GM21528 (cell line): ENCODE measurements around the gene KCNC4.

ENCODE experiments used
- ATAC-seq: cut with Tn5 transposase; IDR thresholded peaks from one replicate; pipeline ENCODE4 v1.9.1; 2021; ENCODE audit warnings: mild to moderate bottlenecking, moderate library complexity; ENCODE audit not compliant: unreplicated experiment, low FRiP score

Gene KCNC4

DNA sequence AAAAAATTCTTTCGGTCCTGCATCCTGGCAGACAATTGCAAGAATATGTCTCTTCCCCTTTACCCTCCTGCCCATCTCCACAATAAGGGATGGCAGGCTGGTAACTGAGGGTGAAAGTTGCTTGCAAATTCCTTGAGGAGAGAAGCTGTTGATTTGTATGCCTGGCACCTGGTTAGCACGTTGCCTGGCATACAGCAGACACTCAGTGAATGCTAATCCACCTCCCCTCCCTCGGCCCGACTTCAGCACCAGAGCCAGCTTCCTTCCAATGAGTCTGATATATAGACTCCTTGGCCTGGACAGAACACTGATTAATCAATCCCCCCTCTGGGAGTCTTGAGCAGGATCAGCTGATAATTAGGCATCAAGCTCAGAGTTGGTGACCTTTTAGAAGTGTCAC, 39.1 kb downstream of the KCNC4 start:
- ATAC-seq, result no peak

GRCh38 chr1:110250008-110250407, 39.9 kb downstream of the KCNC4 start:
- ATAC-seq, result no peak

GRCh38 chr1:110250749-110251148, 40.6 kb downstream of the KCNC4 start:
- no peak for ATAC-seq

DNA sequence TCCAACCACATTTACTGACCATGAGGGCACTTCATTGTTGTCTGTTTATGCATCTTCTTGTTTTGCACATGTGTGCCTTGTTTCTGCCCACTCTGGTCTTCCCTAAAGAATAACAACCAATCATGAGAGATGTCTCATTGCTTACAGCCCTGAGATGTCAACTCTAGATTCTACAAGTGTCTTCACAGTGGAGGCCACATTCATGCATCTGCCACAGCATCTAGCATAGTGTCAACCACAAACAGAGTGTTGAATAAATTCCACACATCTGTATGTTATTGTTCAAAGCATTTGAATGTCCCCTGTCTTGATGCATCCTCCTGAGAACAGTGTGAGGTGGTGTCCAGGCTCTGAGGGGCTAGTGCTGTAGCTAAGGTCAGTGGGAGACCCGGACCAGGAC, 43.1 kb downstream of the KCNC4 start:
- ATAC-seq, result no peak

- no peak for ATAC-seq
These were observed 44.7 kb downstream of the KCNC4 start for GRCh38 chr1:110254604-110255391.

GRCh38 chr1:110255392-110255787, 45.3 kb downstream of the KCNC4 start:
- ATAC-seq, result no peak

GRCh38 chr1:110258734-110259133, 48.6 kb downstream of the KCNC4 start:
- ATAC-seq, result no peak

- no peak for ATAC-seq
These were observed 49.7 kb downstream of the KCNC4 start for GRCh38 chr1:110259770-110260169.
